ENCODE results near the gene GFOD1. TPM values are rescaled to one million over a fixed set of nuclear protein-coding genes. Genes with fewer than 3 reads are reported as not detected.

Gene GFOD1
- total RNA-seq, 2 experiments from 2014 or later, result 22.6 to 35.0 TPM

GRCh38 chr6:13522656-13523055 lies 35.3 kb upstream of the GFOD1 start:
- Histone ChIP-seq H3K4me3 (ENCODE audit: low read depth, low read length, poor library complexity, severe bottlenecking) (no peak overlapping the region), H3K9me3 (ENCODE audit: low read length) (no peaks in the 10 kb centered on the region), H3K4me1 (ENCODE audit: insufficient read depth, low read length, poor library complexity, severe bottlenecking) (peaks cover 48% of the 10 kb centered on the region), H4K20me1 (ENCODE audit: insufficient read depth, low read length) (no peaks in the 10 kb centered on the region), H3K36me3 (ENCODE audit: insufficient read depth, low read length) (no peaks in the 10 kb centered on the region), H3K27ac (ENCODE audit: low read depth, low read length, poor library complexity, severe bottlenecking) (no peak overlapping the region), H2AFZ (ENCODE audit: low read length) (0 out of 2 replicates have a peak overlapping the region, but pooled peaks have one; percentile 17), H3K79me2 (ENCODE audit: insufficient read depth, low read depth, low read length) (no peaks in the 10 kb centered on the region), H3K9me2 (ENCODE audit: insufficient read depth, low read length) (no peaks in the 10 kb centered on the region), H3K4me2 (ENCODE audit: low read length) (no peak overlapping the region)
- no peak for TF ChIP-seq CTCF (conservative IDR thresholded peaks at IDR 0.05; ENCODE audit: low read length)
- BruUV-seq (replicated peaks), result no TSS peak
- ChIA-PET POLR2A (interaction anchor here (0.6 kb wide), 1 partner anchor 17 kb away, joined by 3 read pairs; no protein-coding TSS in a partner anchor), CTCF (ENCODE audit: unreplicated experiment) (no interaction called here)
- intact Hi-C loops (cut with micrococcal nuclease; ENCODE audit: unreplicated experiment), result no loop called here
- DNase-seq (ENCODE audit: low spot score), result no peak

GRCh38 chr6:13519839-13520238 lies 32.4 kb upstream of the GFOD1 start:
- Histone ChIP-seq H3K79me2 (ENCODE audit: insufficient read depth, low read depth, low read length) (no peaks in the 10 kb centered on the region), H4K20me1 (ENCODE audit: insufficient read depth, low read length) (no peaks in the 10 kb centered on the region), H3K9me3 (ENCODE audit: low read length) (no peaks in the 10 kb centered on the region), H3K4me3 (ENCODE audit: low read depth, low read length, poor library complexity, severe bottlenecking) (no peak overlapping the region), H3K27ac (ENCODE audit: low read depth, low read length, poor library complexity, severe bottlenecking) (no peak overlapping the region), H3K9me2 (ENCODE audit: insufficient read depth, low read length) (no peaks in the 10 kb centered on the region), H3K4me2 (ENCODE audit: low read length) (no peak overlapping the region), H3K4me1 (ENCODE audit: insufficient read depth, low read length, poor library complexity, severe bottlenecking) (peaks cover 31% of the 10 kb centered on the region), H2AFZ (ENCODE audit: low read length) (no peak overlapping the region), H3K36me3 (ENCODE audit: insufficient read depth, low read length) (no peaks in the 10 kb centered on the region)
- no TSS peak for BruUV-seq (replicated peaks)
- POLR2A ChIA-PET, result no interaction called here
- CTCF ChIA-PET (ENCODE audit: unreplicated experiment), result no interaction called here
- TF ChIP-seq CTCF (conservative IDR thresholded peaks at IDR 0.05; ENCODE audit: low read length), result no peak
- no peak for TF ChIP-seq EZH2phosphoT487 (IDR thresholded peaks at IDR 0.05; ENCODE audit: borderline replicate concordance, low read depth, low read length)
- no peak for DNase-seq (ENCODE audit: low spot score)
- intact Hi-C loops (cut with micrococcal nuclease; ENCODE audit: unreplicated experiment), result no loop called here

- H2AFZ ChIP-seq (ENCODE audit: low read length), result peak overlapping the region; percentile 74
- TF ChIP-seq EZH2phosphoT487 (IDR thresholded peaks at IDR 0.05; ENCODE audit: borderline replicate concordance, low read depth, low read length), result no peak
- TF ChIP-seq CTCF (conservative IDR thresholded peaks at IDR 0.05; ENCODE audit: low read length), result no peak
- H3K79me2 ChIP-seq (ENCODE audit: insufficient read depth, low read depth, low read length), result no peaks in the 10 kb centered on the region
- peaks cover 9% of the 10 kb centered on the region for H3K4me1 ChIP-seq (ENCODE audit: insufficient read depth, low read length, poor library complexity, severe bottlenecking)
- CTCF ChIA-PET (ENCODE audit: unreplicated experiment), result no interaction called here
- H3K4me3 ChIP-seq (ENCODE audit: low read depth, low read length, poor library complexity, severe bottlenecking), result no peak overlapping the region
- H3K36me3 ChIP-seq (ENCODE audit: insufficient read depth, low read length), result no peaks in the 10 kb centered on the region
- no peak overlapping the region for H3K27ac ChIP-seq (ENCODE audit: low read depth, low read length, poor library complexity, severe bottlenecking)
- H3K4me2 ChIP-seq (ENCODE audit: low read length), result peak overlapping the region; percentile 20; the same call in 1 of the 2 replicates
- 0 out of 2 replicates have a peak, but pooled peaks cover 4% of the 10 kb centered on the region for H3K9me3 ChIP-seq (ENCODE audit: low read length)
- POLR2A ChIA-PET, result no interaction called here
- DNase-seq (ENCODE audit: low spot score), result no peak
- intact Hi-C loops (cut with micrococcal nuclease; ENCODE audit: unreplicated experiment), result no loop called here
- no peaks in the 10 kb centered on the region for H4K20me1 ChIP-seq (ENCODE audit: insufficient read depth, low read length)
- no TSS peak for BruUV-seq (replicated peaks)
- no peaks in the 10 kb centered on the region for H3K9me2 ChIP-seq (ENCODE audit: insufficient read depth, low read length)
Measured at GRCh38 chr6:13517116-13517515, 29.7 kb upstream of the GFOD1 start.

All from OCI-LY7 (cell line).